HCT116 (cell line): Measurements from ENCODE around the gene CDK10. TPM values are rescaled to one million over a fixed set of nuclear protein-coding genes. Genes with fewer than 3 reads are reported as not detected.
A peak's percentile ranks its signal among the peaks of the same experiment; 100 is the strongest.

Experiments
- ATAC-seq: fragments of 200-7000 bp; cut with Tn5 transposase; 2 replicates; pipeline ENCODE4 v1.9.1; 2020; ENCODE audit warnings: mild to moderate bottlenecking, moderate library complexity
- BruUV-seq: library from RNA; stranded (reverse); fragments of 400-500 nt; replicated peaks from 2 replicates; lab custom pipeline; 2021; lab: Mats Ljungman, UMichigan
- CTCF ChIA-PET: fragments of 300-600 bp; sonication (Branson Sonifier 250); formaldehyde crosslinking; loops from one replicate; lab custom pipeline; 2021; ENCODE audit warnings: antibody characterized with exemption; lab: Charles Lee
- POLR2A ChIA-PET: fragments of 300-600, 350-600 bp; sonication (Branson Sonifier 250); formaldehyde crosslinking; loops from one replicate; lab custom pipeline; 2021; ENCODE audit warnings: antibody characterized with exemption; lab: Charles Lee
- RAD21 ChIA-PET, 2 experiments: fragments of 300-600 bp; sonication (Branson Sonifier 250); formaldehyde crosslinking; loops; one replicate each; lab custom pipeline; 2023; ENCODE audit warnings: low total read pairs in 2 of 2; ENCODE audit not compliant: uncharacterized antibody in 2 of 2, unreplicated experiment in 2 of 2, low non-redundant PET in 1 of 2; lab: Charles Lee
- DNase-seq: peaks from one replicate; pipeline ENCODE4 v3.0.0-alpha.2; 2010; ENCODE audit warnings: low read depth, low spot score
- H2AFZ ChIP-seq: fragments of 200-600 bp; shearing (Covaris generic), sonication (generic); 2 replicates; pipeline ENCODE4 v1.6.1; 2017; ENCODE audit warnings: low read depth, mixed run types, mixed read lengths, antibody characterized with exemption, low read length; ENCODE audit not compliant: poor library complexity, severe bottlenecking
- H3K27ac ChIP-seq: 2 replicates; pipeline ENCODE4 v1.5.1; 2012; ENCODE audit warnings: low read depth, low read length
- H3K27me3 ChIP-seq: fragments of 200-600 bp; sonication (generic); 2 replicates; pipeline ENCODE4 v1.6.1; 2016; ENCODE audit warnings: mixed run types, low read length, mixed read lengths; ENCODE audit not compliant: insufficient read depth
- H3K36me3 ChIP-seq, 2 experiments: fragments of 200-500 bp in 1 of 2; fragments of 200-600 bp in 1 of 2; sonication (Bioruptor generic) in 1 of 2; sonication (generic) in 1 of 2; 2 replicates each; pipeline versions ENCODE4 v1.5.1 to v1.6.1; 2014 to 2016; ENCODE audit warnings: low read length in 2 of 2, inconsistent platforms in 1 of 2, mixed read lengths in 1 of 2, mixed run types in 1 of 2; ENCODE audit not compliant: insufficient read depth in 2 of 2, control insufficient read depth in 1 of 2
- H3K4me1 ChIP-seq, 2 experiments: fragments of 200-600 bp in 1 of 2; sonication (generic) in 1 of 2; 2 replicates each; pipeline versions ENCODE4 v1.5.1 to v1.6.1; 2012 to 2017; ENCODE audit warnings: low read length in 2 of 2, inconsistent platforms in 1 of 2, mild to moderate bottlenecking in 1 of 2, mixed read lengths in 1 of 2, mixed run types in 1 of 2, moderate library complexity in 1 of 2; ENCODE audit not compliant: insufficient read depth in 2 of 2, control insufficient read depth in 1 of 2
- H3K4me2 ChIP-seq: fragments of 200-600 bp; sonication (generic); 2 replicates; pipeline ENCODE4 v1.6.1; 2017; ENCODE audit warnings: mixed run types, low read length, mixed read lengths
- H3K4me3 ChIP-seq, 2 experiments: fragments of 200-600 bp in 1 of 2; sonication (generic) in 1 of 2; replicated peaks in 1 of 2; 2 replicates each; pipeline ENCODE4 v1.5.1; 2011 to 2016; ENCODE audit warnings: low read length in 2 of 2, control low read depth in 1 of 2, low read depth in 1 of 2, mild to moderate bottlenecking in 1 of 2, mixed read lengths in 1 of 2, mixed run types in 1 of 2
- H3K79me2 ChIP-seq: fragments of 200-600 bp; sonication (generic); 2 replicates; pipeline ENCODE4 v1.6.1; 2017; ENCODE audit warnings: mild to moderate bottlenecking, mixed run types, low read length, moderate library complexity, mixed read lengths; ENCODE audit not compliant: insufficient read depth
- H3K9ac ChIP-seq: fragments of 200-600 bp; sonication (generic); 2 replicates; pipeline ENCODE4 v1.6.1; 2016; ENCODE audit warnings: low read length, mixed read lengths
- H3K9me2 ChIP-seq: fragments of 200-600 bp; sonication (generic), shearing (Covaris generic); 2 replicates; pipeline ENCODE4 v1.6.1; 2017; ENCODE audit warnings: mixed run types, mild to moderate bottlenecking, moderate library complexity; ENCODE audit not compliant: insufficient read depth
- H3K9me3 ChIP-seq, 2 experiments: fragments of 200-500 bp in 1 of 2; fragments of 200-600 bp in 1 of 2; sonication (Bioruptor generic) in 1 of 2; sonication (generic) in 1 of 2; 2 replicates each; pipeline ENCODE4 v1.6.1; 2014 to 2017; ENCODE audit warnings: low read length in 2 of 2, mixed read lengths in 2 of 2, inconsistent platforms in 1 of 2, low read depth in 1 of 2, mild to moderate bottlenecking in 1 of 2, mixed run types in 1 of 2, moderate library complexity in 1 of 2; ENCODE audit not compliant: control insufficient read depth in 1 of 2, insufficient read depth in 1 of 2
- H4K20me1 ChIP-seq: fragments of 200-600 bp; sonication (generic), shearing (Covaris generic); 2 replicates; pipeline ENCODE4 v1.6.1; 2017; ENCODE audit warnings: mixed run types, mild to moderate bottlenecking, moderate library complexity; ENCODE audit not compliant: insufficient read depth
- CEBPB ChIP-seq: IDR thresholded peaks from 2 replicates; pipeline ENCODE4 v1.6.1; 2012; ENCODE audit warnings: low read depth
- CTCF ChIP-seq, 3 experiments: fragments of 200-600 bp in 1 of 3; sonication (generic) in 1 of 3; IDR thresholded peaks in 2 of 3; conservative IDR thresholded peaks in 1 of 3; 2 replicates each; pipeline ENCODE4 v1.5.1; 2012 to 2017; ENCODE audit warnings: low read depth in 2 of 3, low read length in 2 of 3, antibody characterized with exemption in 1 of 3, borderline replicate concordance in 1 of 3, control low read depth in 1 of 3, mild to moderate bottlenecking in 1 of 3, mixed read lengths in 1 of 3, mixed run types in 1 of 3, moderate library complexity in 1 of 3; ENCODE audit not compliant: insufficient read depth in 1 of 3
- ELF1 ChIP-seq: IDR thresholded peaks from 2 replicates; pipeline ENCODE4 v1.6.1; 2012; ENCODE audit warnings: low read depth, borderline replicate concordance
- JUND ChIP-seq: IDR thresholded peaks from 2 replicates; pipeline ENCODE4 v1.6.1; 2012
- MAX ChIP-seq: IDR thresholded peaks from 2 replicates; pipeline ENCODE4 v1.6.1; 2012
- POLR2A ChIP-seq: IDR thresholded peaks from 2 replicates; pipeline ENCODE4 v1.7.0; 2011; ENCODE audit warnings: borderline replicate concordance; ENCODE audit not compliant: insufficient read depth, insufficient read length; ENCODE audit errors: extremely low read depth
- POLR2AphosphoS5 ChIP-seq: IDR thresholded peaks from 2 replicates; pipeline ENCODE4 v1.6.1; 2011; ENCODE audit warnings: mild to moderate bottlenecking, low read depth, low read length, moderate library complexity
- SRF ChIP-seq: IDR thresholded peaks from 2 replicates; pipeline ENCODE4 v1.6.1; 2012; ENCODE audit warnings: low read depth
- TCF7L2 ChIP-seq: IDR thresholded peaks from 2 replicates; pipeline ENCODE4 v1.7.0; 2011; ENCODE audit warnings: borderline replicate concordance, inconsistent platforms; ENCODE audit not compliant: insufficient read depth, insufficient read length; ENCODE audit errors: extremely low read depth
- YY1 ChIP-seq: IDR thresholded peaks from 2 replicates; pipeline ENCODE4 v1.6.1; 2011; ENCODE audit warnings: low read length, low read depth, moderate library complexity, mild to moderate bottlenecking; ENCODE audit not compliant: insufficient replicate concordance; ENCODE audit errors: extremely low read depth
- ZFX ChIP-seq: fragments of 450-650 bp; IDR thresholded peaks from 2 replicates; pipeline ENCODE4 v1.6.1; 2017
- ZNF274 ChIP-seq: fragments of 200-500 bp; sonication (Bioruptor generic); IDR thresholded peaks from 2 replicates; pipeline ENCODE4 v1.6.1; 2014; ENCODE audit warnings: mild to moderate bottlenecking, low read depth, low read length, inconsistent platforms
- intact Hi-C: fragments of 100-400 bp; cut with micrococcal nuclease; formaldehyde crosslinking; loops from 2 replicates; pipeline ENCODE4 v1.10.0; 2022
- total RNA-seq: library from RNA; stranded (reverse); gene quantifications from one replicate; pipeline ENCODE4 v1.2.1, GENCODE V29; 2021; ENCODE audit not compliant: unreplicated experiment

The CDK10 gene
- total RNA-seq, 1 experiment from 2014 or later, result 165 TPM

GRCh38 chr16:89739383-89739782, 52.9 kb downstream of the CDK10 start:
- Histone ChIP-seq H4K20me1 (no peaks in the 10 kb centered on the region; the same call in 1 of the 2 replicates), H2AFZ (no peak overlapping the region), H3K4me3 (no peak overlapping the region), H3K4me2 (no peak overlapping the region), H3K9me2 (no peaks in the 10 kb centered on the region), H3K27me3 (no peaks in the 10 kb centered on the region), H3K9me3 (no peaks in the 10 kb centered on the region), H3K4me1 (no peaks in the 10 kb centered on the region), H3K9ac (no peak overlapping the region), H3K79me2 (peaks cover 8% of the 10 kb centered on the region; the same call in 1 of the 2 replicates), H3K27ac (no peak overlapping the region), H3K36me3 (peaks cover 65 to 80% of the 10 kb centered on the region in 2 experiments)
- ChIA-PET POLR2A (no interaction called here), RAD21 (interaction anchor here in 1 of 2 experiments (0.6 kb wide), 1 partner anchor 19 kb away, joined by 3 read pairs; no protein-coding TSS in a partner anchor), CTCF (interaction anchor here (0.9 kb wide), 1 partner anchor 33 kb away, joined by 3 read pairs; no protein-coding TSS in a partner anchor)
- intact Hi-C loops, result loop anchor here (5.0 kb wide), 1 partner anchor 48 kb away; no protein-coding TSS in a partner anchor
- no TSS peak for BruUV-seq
- no peak for DNase-seq
- 0 out of 2 replicates have a peak, but pooled peaks have one; percentile 6 for ATAC-seq
- TF ChIP-seq MAX, result no peak
- TF ChIP-seq SRF, result no peak
- TF ChIP-seq ZFX, result no peak
- no peak for TF ChIP-seq CEBPB
- no peak for TF ChIP-seq ZNF274
- no peak for TF ChIP-seq ELF1
- TF ChIP-seq TCF7L2, result no peak
- TF ChIP-seq POLR2AphosphoS5, result no peak
- TF ChIP-seq JUND, result no peak
- no peak for TF ChIP-seq CTCF (IDR thresholded peaks at IDR 0.05 in 2 of 3, conservative IDR thresholded peaks at IDR 0.05 in 1 of 3; ENCODE audit: borderline replicate concordance in 1 of 3, insufficient read depth in 1 of 3, low read depth in 2 of 3, low read length in 2 of 3)
- TF ChIP-seq POLR2A, result no peak
- TF ChIP-seq YY1, result no peak
